Prostate gland (tissue), 2 donors: ENCODE results near the gene COL4A2. TPM values are rescaled to one million over a fixed set of nuclear protein-coding genes. Genes with fewer than 3 reads are reported as not detected.
A peak's percentile ranks its signal among the peaks of the same experiment; 100 is the strongest.
"Not testable (repeated sequence)": the region's sequence is repeated elsewhere in the genome, so short reads cannot be mapped to it uniquely, and the experiment has no call there.

Experiments used
- DNase-seq: peaks from one replicate; pipeline ENCODE4 v3.0.0-alpha.2; 2019; ENCODE audit warnings: low spot score
- H3K27ac ChIP-seq, 2 donors: fragments of 200-600 bp; sonication (generic); 2 replicates each; pipeline ENCODE4 v1.5.1; 2017 to 2019
- H3K27me3 ChIP-seq: fragments of 200-600 bp; sonication (generic); replicated peaks from 2 replicates; pipeline ENCODE4 v1.5.1; 2019; ENCODE audit not compliant: insufficient read depth
- H3K36me3 ChIP-seq, 2 donors: fragments of 200-600 bp; sonication (generic); 1 replicate in 1 of 2; 2 replicates in 1 of 2; pipeline versions ENCODE4 v1.5.1 to v1.8.1; 2017 to 2019
- H3K4me1 ChIP-seq: fragments of 200-600 bp; sonication (generic); replicated peaks from 2 replicates; pipeline ENCODE4 v1.5.1; 2019
- H3K4me3 ChIP-seq, 2 donors: fragments of 200-600 bp; sonication (generic); 2 replicates each; pipeline ENCODE4 v1.5.1; 2017 to 2019
- H3K9me3 ChIP-seq: fragments of 200-600 bp; sonication (generic); 2 replicates; pipeline ENCODE4 v1.5.1; 2017
- CTCF ChIP-seq, 4 experiments: fragments of 200-600 bp in 2 of 4; fragments of 450-650 bp in 2 of 4; sonication (generic) in 2 of 4; IDR thresholded peaks; 1 replicate in 3 of 4; 2 replicates in 1 of 4; pipeline ENCODE4 v1.5.1; 2016 to 2019; ENCODE audit warnings: antibody characterized with exemption in 4 of 4, mild to moderate bottlenecking in 2 of 4, moderate library complexity in 2 of 4
- POLR2A ChIP-seq: fragments of 450-650 bp; IDR thresholded peaks from one replicate; pipeline ENCODE4 v1.6.1; 2016; ENCODE audit warnings: antibody characterized with exemption, mild to moderate bottlenecking
- POLR2AphosphoS5 ChIP-seq: sonication (generic); formaldehyde crosslinking; IDR thresholded peaks from one replicate; pipeline ENCODE4 v1.6.1; 2017; ENCODE audit warnings: antibody characterized with exemption
- WGBS: methylation state at CpG from one replicate; pipeline ENCODE4 v1.1.5; 2018; 5-methylcytosine and 5-hydroxymethylcytosine counted together
- intact Hi-C: fragments of 100-400 bp; cut with DNase I; formaldehyde crosslinking; loops from one replicate; pipeline ENCODE4 v1.14.2; 2022
- total RNA-seq, 2 donors: library from RNA; depleted of rRNA; stranded (reverse); fragments of >200 nt; gene quantifications; one replicate each; pipeline ENCODE4 v1.1.0, GENCODE V29; 2016

COL4A2 gene
- total RNA-seq, 2 donors from 2014 or later, result 82.8 to 193 TPM

DNA sequence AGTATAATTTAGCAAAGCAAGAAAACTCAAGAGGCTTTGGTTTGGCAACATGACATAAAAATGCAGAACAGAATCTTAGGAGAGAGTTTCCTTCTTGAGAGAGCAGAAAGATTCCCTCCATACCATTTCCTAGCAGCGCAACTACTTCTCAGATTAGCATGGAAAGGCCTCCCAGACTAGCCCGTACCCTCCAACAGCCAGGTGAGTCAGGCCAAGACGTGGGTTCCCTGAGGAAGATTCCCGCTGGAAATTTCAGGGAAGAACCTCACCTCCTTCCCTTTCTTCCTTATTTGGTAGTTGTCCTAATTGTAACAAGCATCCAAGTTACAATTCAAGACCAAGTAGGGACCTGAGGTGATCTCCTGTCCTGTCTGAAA is 12.3 kb downstream of the COL4A2 start:
- no peak for DNase-seq
- Histone ChIP-seq H3K27me3 (no peaks in the 10 kb centered on the region), H3K4me1 (no peaks in the 10 kb centered on the region), H3K27ac (peak overlapping the region; percentile 28 to 62), H3K9me3 (no peaks in the 10 kb centered on the region), H3K4me3 (no peak overlapping the region), H3K36me3 (no peaks in the 10 kb centered on the region)
- TF ChIP-seq POLR2AphosphoS5 (no peak), POLR2A (no peak)
- 85% methylated on average over 4 of the region's 4 CpGs for WGBS
- intact Hi-C loops, result no loop called here

DNA sequence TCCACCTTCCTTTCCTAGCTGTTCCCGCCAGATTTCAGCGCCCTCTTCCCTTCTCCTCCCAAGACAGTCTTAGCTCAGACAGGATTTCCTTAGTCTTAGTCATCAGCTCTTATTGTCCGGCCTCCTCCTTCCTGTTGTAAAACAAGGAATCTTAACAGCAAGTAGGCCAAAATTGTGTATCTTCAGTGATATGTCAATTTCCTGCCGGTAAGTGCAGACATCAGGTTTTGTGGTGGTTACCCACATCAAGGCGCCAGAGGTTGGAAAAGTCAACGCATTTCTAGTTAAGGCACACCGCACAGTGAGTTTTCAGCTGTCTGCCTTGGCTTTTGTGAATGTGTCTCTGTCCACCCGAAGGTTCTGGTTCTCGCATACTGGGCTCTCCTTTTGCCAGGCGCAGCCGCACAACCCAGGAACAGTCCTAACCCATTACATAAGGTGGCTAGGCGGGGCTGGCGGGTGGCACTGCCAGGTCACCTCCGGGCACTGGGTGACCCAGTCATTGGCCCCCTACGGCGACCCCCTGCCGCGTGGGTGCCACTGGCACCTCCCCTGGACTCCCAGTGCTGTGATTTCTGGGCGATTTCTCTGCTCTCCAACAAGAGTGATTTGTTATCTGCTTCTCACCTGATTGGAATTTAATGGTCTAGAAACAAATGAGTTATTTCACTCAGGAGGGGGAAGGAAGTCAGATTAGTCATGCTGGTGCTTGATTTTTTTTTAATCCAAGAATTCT is 12.9 kb downstream of the COL4A2 start:
- Histone ChIP-seq H3K4me3 (no peak overlapping the region), H3K27ac (peak overlapping the region; percentile 28 to 62), H3K27me3 (no peaks in the 10 kb centered on the region), H3K4me1 (no peaks in the 10 kb centered on the region), H3K36me3 (no peaks in the 10 kb centered on the region), H3K9me3 (no peaks in the 10 kb centered on the region)
- no peak for DNase-seq
- WGBS, result 51% methylated on average over 19 of the region's 19 CpGs
- intact Hi-C loops, result no loop called here
- TF ChIP-seq POLR2AphosphoS5 (no peak), CTCF (IDR thresholded peaks at IDR 0.05) (no peak), POLR2A (no peak)

DNA sequence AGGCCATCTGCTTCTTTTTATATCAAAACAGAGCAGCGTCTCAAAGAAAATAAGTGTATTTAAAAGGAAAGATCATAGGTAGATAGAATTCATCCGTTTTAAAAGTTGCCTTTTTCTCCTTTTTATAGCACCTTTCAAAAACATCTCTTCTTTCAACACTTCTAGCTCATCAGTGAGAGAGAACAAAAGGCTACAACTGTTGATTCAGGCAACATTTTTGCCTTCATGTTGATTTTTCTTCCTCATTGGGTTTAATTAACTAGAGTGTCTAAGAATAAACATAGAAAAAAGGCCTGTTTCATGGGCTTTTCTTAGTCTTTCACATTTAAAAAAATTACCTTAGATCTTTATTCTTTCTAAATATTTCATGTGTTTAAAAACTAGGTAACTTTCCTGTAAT is 13.6 kb downstream of the COL4A2 start:
- intact Hi-C loops, result no loop called here
- Histone ChIP-seq H3K27ac (peak overlapping the region; percentile 28 to 62), H3K36me3 (no peaks in the 10 kb centered on the region), H3K9me3 (no peaks in the 10 kb centered on the region), H3K4me1 (no peaks in the 10 kb centered on the region), H3K27me3 (no peaks in the 10 kb centered on the region), H3K4me3 (no peak overlapping the region)
- 16% methylated on average over 2 of the region's 2 CpGs for whole genome bisulfite sequencing
- no peak for DNase-seq
- TF ChIP-seq POLR2A (no peak), POLR2AphosphoS5 (no peak), CTCF (IDR thresholded peaks at IDR 0.05) (no peak)

- WGBS, result 86% methylated on average over 3 of the region's 3 CpGs
- H3K27me3 ChIP-seq, H3K4me3 ChIP-seq, H3K9me3 ChIP-seq, intact Hi-C loops, H3K4me1 ChIP-seq, H3K36me3 ChIP-seq, DNase-seq: not testable (repeated sequence)
- peak overlapping the region in 1 of 2 donors; percentile 40 for H3K27ac ChIP-seq
Measured at GRCh38 chr13:110321573-110321972, 14.5 kb downstream of the COL4A2 start.

GRCh38 chr13:110322126-110322827 is 15.2 kb downstream of the COL4A2 start:
- Histone ChIP-seq H3K4me1 (no peaks in the 10 kb centered on the region), H3K27me3 (no peaks in the 10 kb centered on the region), H3K4me3 (no peak overlapping the region), H3K9me3 (no peaks in the 10 kb centered on the region), H3K27ac (peak overlapping the region; percentile 19 to 40), H3K36me3 (no peaks in the 10 kb centered on the region)
- 66% methylated on average over 16 of the region's 16 CpGs for WGBS
- intact Hi-C loops, result no loop called here
- DNase-seq, result no peak
- TF ChIP-seq POLR2A, result no peak
- no peak for TF ChIP-seq POLR2AphosphoS5
- TF ChIP-seq CTCF (IDR thresholded peaks at IDR 0.05), result no peak

- intact Hi-C loops, result no loop called here
- TF ChIP-seq POLR2AphosphoS5 (no peak), POLR2A (no peak), CTCF (IDR thresholded peaks at IDR 0.05) (no peak)
- Histone ChIP-seq H3K27me3 (no peaks in the 10 kb centered on the region), H3K4me3 (no peak overlapping the region), H3K27ac (no peak overlapping the region), H3K4me1 (no peaks in the 10 kb centered on the region), H3K36me3 (no peaks in the 10 kb centered on the region), H3K9me3 (no peaks in the 10 kb centered on the region)
- DNase-seq, result no peak
- WGBS, result 92% methylated on average over 7 of the region's 7 CpGs
Measured at GRCh38 chr13:110322828-110323171, 15.7 kb downstream of the COL4A2 start.
